Kidney (tissue), 14 donors: ENCODE measurements around the gene ATP11A. TPM values are rescaled to one million over a fixed set of nuclear protein-coding genes. Genes with fewer than 3 reads are reported as not detected.

Experiments used
- DNase-seq, 5 donors: peaks; one replicate each; pipeline ENCODE4 v3.0.0-alpha.2; 2013 to 2020
- FAIRE-seq: peaks from 2 replicates; lab custom pipeline; 2012; peaks lifted over from hg19 to GRCh38; lab: Jason Lieb, UNC
- H3K27ac ChIP-seq, 2 donors: one replicate each; pipeline ENCODE4 v1.7.0; 2013; ENCODE audit warnings: low read depth in 2 of 2, low read length in 2 of 2, inconsistent platforms in 1 of 2
- H3K27me3 ChIP-seq: one replicate; pipeline ENCODE4 v1.7.1; 2013; ENCODE audit warnings: low read length, inconsistent platforms; ENCODE audit not compliant: control insufficient read depth, insufficient read depth
- H3K36me3 ChIP-seq, 3 donors: one replicate each; pipeline versions ENCODE4 v1.7.0 to v1.7.1; 2013; ENCODE audit warnings: low read length in 3 of 3, control low read depth in 1 of 3, inconsistent platforms in 1 of 3; ENCODE audit not compliant: insufficient read depth in 3 of 3, control insufficient read depth in 2 of 3
- H3K4me1 ChIP-seq, 3 donors: one replicate each; pipeline versions ENCODE4 v1.7.0 to v1.7.1; 2013; ENCODE audit warnings: low read length in 3 of 3, inconsistent platforms in 1 of 3, low read depth in 1 of 3; ENCODE audit not compliant: control insufficient read depth in 2 of 3, insufficient read depth in 2 of 3
- H3K4me3 ChIP-seq, 3 donors: one replicate each; pipeline versions ENCODE4 v1.7.0 to v1.8.1; 2013; ENCODE audit warnings: low read length in 3 of 3, control low read depth in 1 of 3, inconsistent platforms in 1 of 3
- H3K9ac ChIP-seq, 3 donors: one replicate each; pipeline versions ENCODE4 v1.7.0 to v1.7.1; 2013; ENCODE audit warnings: low read length in 3 of 3, control low read depth in 1 of 3, inconsistent platforms in 1 of 3
- H3K9me3 ChIP-seq, 3 donors: one replicate each; pipeline versions ENCODE4 v1.7.0 to v1.7.1; 2013; ENCODE audit warnings: low read length in 3 of 3, control low read depth in 1 of 3, inconsistent platforms in 1 of 3; ENCODE audit not compliant: control insufficient read depth in 2 of 3, insufficient read depth in 1 of 3
- intact Hi-C: fragments of 100-400 bp; cut with DNase I; formaldehyde crosslinking; loops from one replicate; pipeline ENCODE4 v1.11.1; 2022
- polyA plus RNA-seq: library from polyadenylated mRNA; stranded (reverse); fragments of 350-450 nt; fragmentation: Illumina TruSeq; extraction: RNeasy Lipid Tissue Mini Kit (QIAGEN cat#74804); gene quantifications from one replicate; pipeline ENCODE4 v1.2.3, GENCODE V29; 2014; ENCODE audit warnings: low read depth, low replicate concordance; ENCODE audit not compliant: insufficient read depth
- total RNA-seq: library from RNA; stranded (reverse); fragmentation: NEBNext Ultra II Directional; extraction: Animal tissue kit (Norgen Biotek cat#: 25700); gene quantifications from one replicate; pipeline ENCODE4 v1.2.1, GENCODE V29; 2021
- TF ChIP-seq, protein P1 (sequence below): IDR thresholded peaks from 3 replicates; pipeline ENCODE4 v1.5.1; 2012; ENCODE audit warnings: mild to moderate bottlenecking, moderate library complexity, borderline replicate concordance; ENCODE audit not compliant: insufficient read depth; ENCODE audit errors: extremely low read depth
- donor health status: control.
- donor health status: control.
- donor health status: control.
- donor health status: control.
- donor health status: control.
- donor health status: DM: yes; HTN: yes; CAD: no.
- donor health status: Normal renal cell carcinoma (clear cell type).

Gene ATP11A
- total and polyA plus RNA-seq, 2 donors from 2014 or later = 4.9 to 212 TPM

DNA sequence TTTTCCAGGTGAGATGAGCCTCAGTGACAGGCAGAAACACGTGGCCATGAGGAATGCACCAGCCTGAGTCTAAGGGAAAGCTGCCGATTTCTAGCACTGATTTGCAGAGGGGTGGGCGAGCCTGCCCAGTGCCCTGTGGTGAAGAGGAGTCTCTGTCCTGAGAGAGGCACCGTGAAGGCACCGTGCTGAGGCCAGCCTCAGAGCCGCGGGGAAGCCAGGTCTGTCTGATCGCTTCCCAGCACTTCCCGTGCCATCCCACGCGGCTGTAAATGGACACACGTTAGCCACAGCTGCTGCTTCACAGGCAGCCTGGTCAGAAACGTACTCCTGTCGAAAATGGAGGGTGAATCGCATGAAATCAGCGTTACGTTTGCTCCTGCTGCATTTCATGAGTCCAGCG is 79.8 kb downstream of the ATP11A start:
- Histone ChIP-seq H3K9me3 (no peaks in the 10 kb centered on the region), H3K4me3 (no peak overlapping the region), H3K9ac (no peak overlapping the region), H3K27me3 (no peaks in the 10 kb centered on the region), H3K27ac (no peak overlapping the region), H3K4me1 (peaks cover 0 to 8% (median 0%) of the 10 kb centered on the region in 3 donors), H3K36me3 (no peaks in the 10 kb centered on the region)
- FAIRE-seq (no peak), DNase-seq (peak in 2 of 5 donors; percentile 37 to 59)
- TF ChIP-seq, protein P1, sequence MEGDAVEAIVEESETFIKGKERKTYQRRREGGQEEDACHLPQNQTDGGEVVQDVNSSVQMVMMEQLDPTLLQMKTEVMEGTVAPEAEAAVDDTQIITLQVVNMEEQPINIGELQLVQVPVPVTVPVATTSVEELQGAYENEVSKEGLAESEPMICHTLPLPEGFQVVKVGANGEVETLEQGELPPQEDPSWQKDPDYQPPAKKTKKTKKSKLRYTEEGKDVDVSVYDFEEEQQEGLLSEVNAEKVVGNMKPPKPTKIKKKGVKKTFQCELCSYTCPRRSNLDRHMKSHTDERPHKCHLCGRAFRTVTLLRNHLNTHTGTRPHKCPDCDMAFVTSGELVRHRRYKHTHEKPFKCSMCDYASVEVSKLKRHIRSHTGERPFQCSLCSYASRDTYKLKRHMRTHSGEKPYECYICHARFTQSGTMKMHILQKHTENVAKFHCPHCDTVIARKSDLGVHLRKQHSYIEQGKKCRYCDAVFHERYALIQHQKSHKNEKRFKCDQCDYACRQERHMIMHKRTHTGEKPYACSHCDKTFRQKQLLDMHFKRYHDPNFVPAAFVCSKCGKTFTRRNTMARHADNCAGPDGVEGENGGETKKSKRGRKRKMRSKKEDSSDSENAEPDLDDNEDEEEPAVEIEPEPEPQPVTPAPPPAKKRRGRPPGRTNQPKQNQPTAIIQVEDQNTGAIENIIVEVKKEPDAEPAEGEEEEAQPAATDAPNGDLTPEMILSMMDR = no peak
- intact Hi-C loops = no loop called here

DNA sequence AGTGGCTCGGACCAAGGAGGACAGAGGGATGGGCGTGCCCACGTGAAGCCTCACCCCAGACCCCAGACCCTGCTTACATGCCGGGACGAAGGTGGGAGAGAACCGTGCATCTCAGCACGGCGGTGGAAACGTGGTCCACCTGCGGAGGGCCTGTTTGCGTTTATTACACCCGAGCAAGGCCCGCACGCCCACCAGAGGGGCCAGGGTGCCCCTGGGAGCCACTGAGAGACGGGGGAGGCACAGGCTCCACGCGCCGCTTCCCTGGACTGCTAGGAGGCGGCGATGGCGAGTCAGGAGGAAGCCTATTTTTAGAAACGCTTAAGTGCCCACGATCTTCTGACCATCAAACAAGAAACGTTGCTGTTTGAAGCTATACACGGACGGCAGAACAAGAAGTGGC is 80.7 kb downstream of the ATP11A start:
- H3K36me3 ChIP-seq = no peaks in the 10 kb centered on the region
- H3K4me3 ChIP-seq = no peak overlapping the region
- DNase-seq (peak; percentile 61 to 81 (median 73)), FAIRE-seq (no peak)
- TF ChIP-seq, protein P1 = no peak
- intact Hi-C loops = no loop called here
- H3K9ac ChIP-seq = no peak overlapping the region
- no peak overlapping the region for H3K27ac ChIP-seq
- H3K27me3 ChIP-seq = no peaks in the 10 kb centered on the region
- H3K9me3 ChIP-seq = no peaks in the 10 kb centered on the region
- H3K4me1 ChIP-seq = peaks cover 0 to 8% (median 0%) of the 10 kb centered on the region in 3 donors

DNA sequence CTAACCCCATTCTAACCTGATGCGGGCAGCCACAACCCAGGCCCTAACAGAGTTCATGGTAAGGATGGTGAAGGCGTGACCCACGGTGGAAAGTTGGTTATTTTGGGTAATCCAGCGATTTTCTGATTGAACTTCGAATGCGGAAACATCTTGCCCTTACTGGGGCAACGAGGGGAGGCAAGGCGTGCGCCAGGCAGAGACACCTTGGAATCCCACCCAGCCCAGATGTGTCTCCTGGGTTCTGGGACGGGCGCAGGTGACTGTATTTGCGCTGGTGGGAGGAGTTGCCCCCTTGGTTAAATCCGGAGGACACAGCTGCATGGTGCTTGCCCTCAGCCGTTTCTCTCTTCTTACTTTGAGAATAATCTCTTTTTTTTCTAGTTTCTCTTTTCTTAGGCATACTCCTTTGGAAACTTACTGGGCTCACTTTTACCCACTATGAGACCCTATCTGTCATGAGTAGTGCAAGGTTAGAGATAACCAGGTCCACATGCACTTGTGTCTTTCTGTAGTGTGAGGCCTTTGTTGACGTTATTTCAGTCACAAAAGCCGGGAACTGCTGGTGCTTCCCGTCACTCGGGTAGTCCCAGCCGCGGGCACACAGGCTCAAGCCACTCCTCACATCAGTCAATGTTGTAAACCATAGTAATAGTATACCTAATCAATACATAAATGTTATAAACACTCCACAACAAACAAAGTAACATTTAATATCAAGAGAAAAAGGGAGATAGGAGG is 81.5 kb downstream of the ATP11A start:
- Histone ChIP-seq H3K27me3 (no peaks in the 10 kb centered on the region), H3K9me3 (no peaks in the 10 kb centered on the region), H3K4me3 (no peak overlapping the region), H3K36me3 (no peaks in the 10 kb centered on the region), H3K9ac (no peak overlapping the region), H3K27ac (no peak overlapping the region), H3K4me1 (peaks cover 0 to 8% (median 0%) of the 10 kb centered on the region in 3 donors)
- no peak for FAIRE-seq
- TF ChIP-seq, protein P1 = no peak
- intact Hi-C loops = no loop called here
- DNase-seq = no peak
